Prostate gland (tissue), 2 donors: Measurements from ENCODE around the gene PILRA. TPM values are rescaled to one million over a fixed set of nuclear protein-coding genes. Genes with fewer than 3 reads are reported as not detected.
"Not testable (repeated sequence)": the region's sequence is repeated elsewhere in the genome, so short reads cannot be mapped to it uniquely, and the experiment has no call there.

Source experiments
- DNase-seq: peaks from one replicate; pipeline ENCODE4 v3.0.0-alpha.2; 2019; ENCODE audit warnings: low spot score
- H3K27ac ChIP-seq, 2 donors: fragments of 200-600 bp; sonication (generic); 2 replicates each; pipeline ENCODE4 v1.5.1; 2017 to 2019
- H3K27me3 ChIP-seq: fragments of 200-600 bp; sonication (generic); replicated peaks from 2 replicates; pipeline ENCODE4 v1.5.1; 2019; ENCODE audit not compliant: insufficient read depth
- H3K36me3 ChIP-seq, 2 donors: fragments of 200-600 bp; sonication (generic); 1 replicate in 1 of 2; 2 replicates in 1 of 2; pipeline versions ENCODE4 v1.5.1 to v1.8.1; 2017 to 2019
- H3K4me1 ChIP-seq: fragments of 200-600 bp; sonication (generic); replicated peaks from 2 replicates; pipeline ENCODE4 v1.5.1; 2019
- H3K4me3 ChIP-seq, 2 donors: fragments of 200-600 bp; sonication (generic); 2 replicates each; pipeline ENCODE4 v1.5.1; 2017 to 2019
- H3K9me3 ChIP-seq: fragments of 200-600 bp; sonication (generic); 2 replicates; pipeline ENCODE4 v1.5.1; 2017
- POLR2A ChIP-seq: fragments of 450-650 bp; IDR thresholded peaks from one replicate; pipeline ENCODE4 v1.6.1; 2016; ENCODE audit warnings: antibody characterized with exemption, mild to moderate bottlenecking
- POLR2AphosphoS5 ChIP-seq: sonication (generic); formaldehyde crosslinking; IDR thresholded peaks from one replicate; pipeline ENCODE4 v1.6.1; 2017; ENCODE audit warnings: antibody characterized with exemption
- WGBS: methylation state at CpG from one replicate; pipeline ENCODE4 v1.1.5; 2018; 5-methylcytosine and 5-hydroxymethylcytosine counted together
- intact Hi-C: fragments of 100-400 bp; cut with DNase I; formaldehyde crosslinking; loops from one replicate; pipeline ENCODE4 v1.14.2; 2022
- total RNA-seq, 2 donors: library from RNA; depleted of rRNA; stranded (reverse); fragments of >200 nt; gene quantifications; one replicate each; pipeline ENCODE4 v1.1.0, GENCODE V29; 2016
- TF ChIP-seq, protein P1 (sequence below), 4 experiments: fragments of 200-600 bp in 2 of 4; fragments of 450-650 bp in 2 of 4; sonication (generic) in 2 of 4; IDR thresholded peaks; 1 replicate in 3 of 4; 2 replicates in 1 of 4; pipeline ENCODE4 v1.5.1; 2016 to 2019; ENCODE audit warnings: antibody characterized with exemption in 4 of 4, mild to moderate bottlenecking in 2 of 4, moderate library complexity in 2 of 4

The PILRA gene
- total RNA-seq, 2 donors from 2014 or later, result 4.9 to 11.9 TPM

DNA sequence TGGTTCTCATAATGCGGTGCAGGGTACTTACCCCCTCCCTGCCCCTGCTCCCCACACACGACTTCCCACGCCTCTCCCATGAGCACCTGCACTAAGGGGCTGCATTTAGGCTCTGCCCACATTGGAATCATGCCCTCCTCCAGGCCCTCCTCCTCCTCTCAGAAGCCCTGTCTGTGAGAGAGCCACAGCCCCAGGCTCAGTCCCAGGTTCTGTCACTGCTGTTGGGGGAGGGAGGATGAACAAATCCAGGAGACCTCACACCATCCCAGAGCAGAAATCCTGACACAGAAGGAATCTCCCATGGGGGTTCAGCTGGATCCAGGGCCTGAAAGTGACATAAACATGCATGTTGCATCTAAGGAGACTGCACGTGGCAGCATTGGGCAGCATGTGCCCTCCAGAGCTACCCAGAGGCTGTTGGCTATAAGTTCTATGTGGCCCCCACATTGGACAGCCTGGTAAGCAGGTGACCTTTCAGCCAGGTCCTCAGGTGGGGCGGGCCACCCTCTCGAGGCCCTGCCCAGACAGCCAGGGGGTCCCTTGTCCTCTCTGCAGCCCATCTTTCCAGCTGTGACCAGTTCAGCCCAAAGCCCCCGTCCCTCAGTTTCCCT is 1.6 kb upstream of the PILRA start:
- H3K4me1 ChIP-seq, result no peaks in the 10 kb centered on the region
- H3K4me3 ChIP-seq, result no peak overlapping the region
- H3K27me3 ChIP-seq, result no peaks in the 10 kb centered on the region
- H3K9me3 ChIP-seq, result no peaks in the 10 kb centered on the region
- DNase-seq, result no peak
- H3K36me3 ChIP-seq, result no peaks in the 10 kb centered on the region
- TF ChIP-seq POLR2AphosphoS5, result no peak
- no peak for TF ChIP-seq POLR2A
- TF ChIP-seq, protein P1, sequence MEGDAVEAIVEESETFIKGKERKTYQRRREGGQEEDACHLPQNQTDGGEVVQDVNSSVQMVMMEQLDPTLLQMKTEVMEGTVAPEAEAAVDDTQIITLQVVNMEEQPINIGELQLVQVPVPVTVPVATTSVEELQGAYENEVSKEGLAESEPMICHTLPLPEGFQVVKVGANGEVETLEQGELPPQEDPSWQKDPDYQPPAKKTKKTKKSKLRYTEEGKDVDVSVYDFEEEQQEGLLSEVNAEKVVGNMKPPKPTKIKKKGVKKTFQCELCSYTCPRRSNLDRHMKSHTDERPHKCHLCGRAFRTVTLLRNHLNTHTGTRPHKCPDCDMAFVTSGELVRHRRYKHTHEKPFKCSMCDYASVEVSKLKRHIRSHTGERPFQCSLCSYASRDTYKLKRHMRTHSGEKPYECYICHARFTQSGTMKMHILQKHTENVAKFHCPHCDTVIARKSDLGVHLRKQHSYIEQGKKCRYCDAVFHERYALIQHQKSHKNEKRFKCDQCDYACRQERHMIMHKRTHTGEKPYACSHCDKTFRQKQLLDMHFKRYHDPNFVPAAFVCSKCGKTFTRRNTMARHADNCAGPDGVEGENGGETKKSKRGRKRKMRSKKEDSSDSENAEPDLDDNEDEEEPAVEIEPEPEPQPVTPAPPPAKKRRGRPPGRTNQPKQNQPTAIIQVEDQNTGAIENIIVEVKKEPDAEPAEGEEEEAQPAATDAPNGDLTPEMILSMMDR (IDR thresholded peaks at IDR 0.05), result no peak
- WGBS, result 67% methylated on average over 7 of the region's 7 CpGs
- no peak overlapping the region for H3K27ac ChIP-seq
- intact Hi-C loops, result no loop called here

DNA sequence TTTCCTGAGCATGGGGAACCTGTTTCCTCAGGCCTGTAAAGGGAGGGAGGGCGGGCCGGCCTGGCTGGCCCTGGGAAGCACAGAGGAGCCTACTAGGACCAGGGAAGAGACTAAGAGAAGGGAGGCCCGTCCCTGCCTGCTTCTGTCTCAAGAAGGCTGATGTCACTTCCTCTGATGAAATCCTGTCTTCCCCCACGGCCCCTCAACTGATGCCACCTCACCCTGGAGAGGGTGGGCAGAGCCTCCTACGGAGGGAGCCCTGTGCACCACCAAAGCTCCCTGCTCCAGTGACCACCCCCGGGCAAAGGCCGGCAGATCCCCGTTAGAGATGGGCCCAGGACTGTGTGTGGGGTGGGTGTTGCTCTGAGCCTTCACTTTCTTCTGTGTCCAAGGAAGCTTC is 1.0 kb upstream of the PILRA start:
- Histone ChIP-seq H3K4me1 (no peaks in the 10 kb centered on the region), H3K27ac (no peak overlapping the region), H3K36me3 (no peaks in the 10 kb centered on the region), H3K9me3 (no peaks in the 10 kb centered on the region), H3K27me3 (no peaks in the 10 kb centered on the region), H3K4me3 (no peak overlapping the region)
- intact Hi-C loops, result no loop called here
- WGBS, result 59% methylated on average over 8 of the region's 8 CpGs
- TF ChIP-seq, protein P1 (IDR thresholded peaks at IDR 0.05), result no peak
- TF ChIP-seq POLR2AphosphoS5 (no peak), POLR2A (no peak)
- DNase-seq, result no peak

DNA sequence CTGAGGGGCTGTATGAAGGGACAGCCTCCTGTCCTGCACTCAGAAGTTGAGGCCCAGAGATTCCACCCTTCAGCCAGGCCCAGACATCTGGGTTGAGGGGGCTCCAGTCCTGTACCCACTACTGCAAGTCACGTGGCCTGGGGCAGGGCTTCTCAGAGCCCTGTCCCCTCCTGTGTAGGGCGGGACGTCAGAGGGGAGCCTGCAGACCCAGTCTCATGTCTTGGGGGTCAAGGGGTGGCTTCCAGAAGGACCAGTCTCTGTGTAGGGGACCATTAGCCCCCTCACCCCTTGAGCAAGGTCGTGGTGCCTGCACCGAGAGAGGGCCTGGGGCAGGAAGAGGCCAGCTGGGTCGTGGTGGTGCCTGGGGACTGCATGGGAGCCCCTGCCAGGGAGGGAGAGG is 593 bp upstream of the PILRA start:
- WGBS, result 51% methylated on average over 3 of the region's 6 CpGs

DNA sequence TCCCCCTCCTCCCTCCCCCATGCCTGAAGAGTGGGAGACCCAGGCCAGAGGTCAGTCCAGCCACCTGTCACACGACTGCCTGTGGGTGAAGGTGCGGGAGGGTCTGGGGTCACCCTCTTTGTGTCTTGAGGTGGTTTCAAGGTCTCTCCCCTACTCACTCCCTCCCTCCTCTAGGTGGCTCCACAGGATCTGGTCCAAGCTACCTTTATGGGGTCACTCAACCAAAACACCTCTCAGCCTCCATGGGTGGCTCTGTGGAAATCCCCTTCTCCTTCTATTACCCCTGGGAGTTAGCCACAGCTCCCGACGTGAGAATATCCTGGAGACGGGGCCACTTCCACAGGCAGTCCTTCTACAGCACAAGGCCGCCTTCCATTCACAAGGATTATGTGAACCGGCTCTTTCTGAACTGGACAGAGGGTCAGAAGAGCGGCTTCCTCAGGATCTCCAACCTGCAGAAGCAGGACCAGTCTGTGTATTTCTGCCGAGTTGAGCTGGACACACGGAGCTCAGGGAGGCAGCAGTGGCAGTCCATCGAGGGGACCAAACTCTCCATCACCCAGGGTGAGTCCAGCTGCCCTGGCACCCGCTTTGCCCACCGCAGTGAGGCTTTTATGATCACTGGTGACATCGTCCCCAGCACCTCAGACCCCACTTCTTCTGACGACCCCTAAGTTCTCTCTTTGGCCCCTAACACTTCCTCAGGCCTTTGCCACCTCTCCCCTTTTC is 747 bp downstream of the PILRA start:
- WGBS, result 81% methylated on average over 15 of the region's 15 CpGs
- H3K9me3 ChIP-seq, DNase-seq, H3K4me1 ChIP-seq, H3K27ac ChIP-seq, H3K36me3 ChIP-seq, intact Hi-C loops, H3K4me3 ChIP-seq, H3K27me3 ChIP-seq: not testable (repeated sequence)

More for the DNA sequence above, 593 bp upstream of the PILRA start:
- intact Hi-C loops, result no loop called here
- Histone ChIP-seq H3K36me3 (no peaks in the 10 kb centered on the region), H3K27me3 (no peaks in the 10 kb centered on the region), H3K9me3 (no peaks in the 10 kb centered on the region), H3K4me3 (no peak overlapping the region), H3K4me1 (peaks cover under 1% of the 10 kb centered on the region), H3K27ac (no peak overlapping the region)
- TF ChIP-seq POLR2AphosphoS5, result no peak
- no peak for TF ChIP-seq POLR2A
- TF ChIP-seq, protein P1 (IDR thresholded peaks at IDR 0.05), result no peak
- DNase-seq, result no peak

DNA sequence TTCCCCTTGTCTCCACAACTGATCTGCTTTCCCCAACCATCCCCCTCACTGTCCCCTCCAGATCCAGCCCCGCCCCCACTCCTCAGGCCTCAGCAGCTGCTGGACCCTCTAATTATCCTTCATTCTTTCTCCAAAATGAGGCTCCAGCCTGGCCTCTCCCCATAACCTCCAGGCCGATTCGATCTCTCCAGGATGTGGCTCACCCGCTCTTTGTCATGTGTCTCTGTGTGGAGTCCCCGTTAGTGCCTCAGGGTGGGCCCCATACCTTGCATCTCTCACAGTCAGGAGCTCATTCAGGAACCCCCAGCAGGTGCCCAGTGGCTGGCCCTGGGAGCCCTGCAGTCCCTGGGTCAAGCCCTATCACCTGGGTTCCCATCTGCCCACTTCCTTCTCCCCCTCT is 1.3 kb downstream of the PILRA start:
- Histone ChIP-seq H3K9me3 (no peaks in the 10 kb centered on the region), H3K27me3 (no peaks in the 10 kb centered on the region), H3K4me3 (no peak overlapping the region), H3K27ac (no peak overlapping the region), H3K4me1 (peaks cover 2% of the 10 kb centered on the region), H3K36me3 (no peaks in the 10 kb centered on the region)
- WGBS, result 85% methylated on average over 5 of the region's 5 CpGs
- no peak for DNase-seq
- TF ChIP-seq, protein P1 (IDR thresholded peaks at IDR 0.05), result no peak
- TF ChIP-seq POLR2A, result no peak
- no peak for TF ChIP-seq POLR2AphosphoS5
- intact Hi-C loops, result no loop called here
